DLD1 (cell line): ENCODE results near the gene SYVN1.

Experiments used
- in situ Hi-C: cut with HindIII; loops from 2 replicates; pipeline ENCODE4 v1.10.0; 2017; ENCODE audit warnings: low sequenced_read_pairs

SYVN1 gene

GRCh38 chr11:65113361-65113756 lies 21.0 kb downstream of the SYVN1 start:
- in situ Hi-C loops: no loop called here

- in situ Hi-C loops: no loop called here
Measured at GRCh38 chr11:65112546-65113360, 21.6 kb downstream of the SYVN1 start.

GRCh38 chr11:65111744-65112545 lies 22.4 kb downstream of the SYVN1 start, which contains the start of gene TM7SF2:
Gene TM7SF2 (plus strand): TSS chr11:65111872. CDS start chr11:65112016, 144 bp downstream.
- in situ Hi-C loops: no loop called here

GRCh38 chr11:65111159-65111743 lies 23.1 kb downstream of the SYVN1 start:
- in situ Hi-C loops: no loop called here

- in situ Hi-C loops: no loop called here
Measured at GRCh38 chr11:65110354-65110861, 23.9 kb downstream of the SYVN1 start.

- in situ Hi-C loops: no loop called here
Measured at GRCh38 chr11:65109231-65110198, 24.8 kb downstream of the SYVN1 start.

- in situ Hi-C loops: no loop called here
Measured at GRCh38 chr11:65108469-65109123, 25.7 kb downstream of the SYVN1 start.

GRCh38 chr11:65107751-65108468 lies 26.4 kb downstream of the SYVN1 start:
- in situ Hi-C loops: no loop called here

GRCh38 chr11:65107078-65107477 lies 27.2 kb downstream of the SYVN1 start:
- in situ Hi-C loops: no loop called here

- in situ Hi-C loops: no loop called here
Measured at GRCh38 chr11:65104628-65105027, 29.7 kb downstream of the SYVN1 start.

GRCh38 chr11:65103476-65103875 lies 30.8 kb downstream of the SYVN1 start:
- in situ Hi-C loops: no loop called here

GRCh38 chr11:65102142-65103095 lies 31.9 kb downstream of the SYVN1 start:
- in situ Hi-C loops: no loop called here

GRCh38 chr11:65100674-65101350 lies 33.5 kb downstream of the SYVN1 start:
- in situ Hi-C loops: no loop called here

GRCh38 chr11:65096926-65097325 lies 37.4 kb downstream of the SYVN1 start:
- in situ Hi-C loops: no loop called here

GRCh38 chr11:65095974-65096806 lies 38.1 kb downstream of the SYVN1 start, which contains the start of gene VPS51:
Gene VPS51 (plus strand): TSS chr11:65096214. CDS start chr11:65096251, 37 bp downstream.
- in situ Hi-C loops: no loop called here

- in situ Hi-C loops: no loop called here
Measured at GRCh38 chr11:65095427-65095826, 38.9 kb downstream of the SYVN1 start.
